Activated CD4-positive, alpha-beta T cell treated with anti-CD3 and anti-CD28 coated beads, Interleukin-2, amount 50 U/mL, for 24 hours (primary cell): ENCODE results near the gene GCK.
"Not testable (repeated sequence)": the region's sequence is repeated elsewhere in the genome, so short reads cannot be mapped to it uniquely, and the experiment has no call there.

Experiments
- DNase-seq, 2 donors: peaks; one replicate each; pipeline ENCODE4 v3.0.0-alpha.2; 2020; ENCODE audit warnings: low read depth in 1 of 2, low spot score in 1 of 2

GCK gene

DNA sequence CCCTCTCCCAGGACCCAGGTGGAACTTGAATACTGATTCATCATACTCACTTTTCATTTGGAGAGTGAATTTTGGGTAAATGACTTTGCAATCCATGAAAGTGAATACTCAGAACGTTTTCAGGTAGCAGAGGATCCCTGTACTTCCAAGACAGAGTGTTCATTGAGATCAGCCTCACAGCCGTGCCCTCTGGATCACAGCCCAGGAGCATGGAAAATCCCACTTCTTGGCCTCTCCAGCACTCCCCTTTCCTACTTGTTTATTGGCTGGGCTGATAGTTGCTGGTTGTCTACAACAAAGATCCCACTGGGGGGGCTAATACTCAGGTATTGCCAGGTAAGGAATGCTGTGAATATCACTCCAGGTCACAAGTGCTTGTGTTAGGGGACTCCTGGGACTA, 5.9 kb downstream of the GCK start:
- DNase-seq = no peak

DNA sequence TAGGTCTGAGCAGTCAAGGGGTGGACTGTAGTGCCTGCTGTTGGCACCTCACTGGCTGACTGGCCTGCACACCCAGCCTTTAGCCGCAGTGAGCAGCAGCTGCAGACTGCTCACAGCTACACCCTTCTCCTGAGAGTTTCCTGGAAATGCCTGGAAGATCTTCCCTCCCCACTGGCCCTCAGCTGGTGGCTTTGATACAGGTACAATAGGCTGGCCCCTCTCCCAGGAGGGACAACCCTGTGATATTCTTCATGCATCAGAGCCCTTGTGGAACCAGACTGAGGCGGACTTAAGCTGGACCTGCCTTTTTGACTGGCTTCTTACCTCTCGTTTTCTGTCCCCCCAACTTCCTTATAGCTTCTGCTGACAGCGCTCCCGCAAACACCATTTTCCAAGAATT, 6.4 kb downstream of the GCK start:
- DNase-seq = no peak

GRCh38 chr7:44180631-44181030, 8.6 kb downstream of the GCK start:
- DNase-seq = no peak

GRCh38 chr7:44177570-44178131, 11.6 kb downstream of the GCK start:
- DNase-seq = no peak

- no peak for DNase-seq
Measured at GRCh38 chr7:44176486-44176885, 12.8 kb downstream of the GCK start.

- DNase-seq = no peak
Measured at GRCh38 chr7:44175730-44176129, 13.5 kb downstream of the GCK start.

DNA sequence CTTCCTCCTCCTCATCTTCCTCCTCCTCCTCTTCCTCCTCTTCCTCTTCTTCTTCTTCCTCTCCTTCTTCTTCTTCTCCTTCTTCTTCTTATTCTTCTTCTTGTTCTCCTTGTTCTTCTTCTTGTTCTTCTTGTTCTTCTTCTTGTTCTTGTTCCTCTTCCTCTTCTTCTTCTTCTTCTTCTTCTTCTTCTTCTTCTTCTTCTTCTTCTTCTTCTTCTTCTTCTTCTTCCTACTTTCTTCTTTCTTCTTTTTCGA, 14.6 kb downstream of the GCK start:
- DNase-seq = not testable (repeated sequence)

GRCh38 chr7:44173911-44174693, 15.1 kb downstream of the GCK start:
- DNase-seq = no peak

- DNase-seq = no peak
Measured at GRCh38 chr7:44172803-44173424, 16.3 kb downstream of the GCK start.

- DNase-seq = no peak
Measured at GRCh38 chr7:44172352-44172751, 16.9 kb downstream of the GCK start.

- DNase-seq = not testable (repeated sequence)
Measured at GRCh38 chr7:44171901-44172300, 17.3 kb downstream of the GCK start.

DNA sequence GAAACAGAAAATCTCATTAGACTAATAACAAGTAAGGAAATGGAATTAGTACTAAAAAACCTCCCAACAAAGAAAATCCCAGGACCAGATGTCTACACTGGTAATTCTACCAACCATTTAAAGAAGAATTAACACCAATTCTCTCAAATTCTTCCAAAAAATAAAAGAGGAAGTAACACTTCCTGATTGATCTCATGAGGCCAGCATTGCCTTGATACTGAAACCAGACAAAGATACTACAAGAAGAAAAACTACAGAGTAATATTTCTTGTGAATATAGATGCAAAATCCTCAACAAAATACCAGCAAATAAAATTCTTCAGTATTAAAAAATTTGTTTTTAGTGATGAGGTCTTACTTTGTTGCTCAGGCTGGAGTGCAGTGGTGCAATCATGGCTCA, 21.3 kb downstream of the GCK start:
- DNase-seq = no peak

DNA sequence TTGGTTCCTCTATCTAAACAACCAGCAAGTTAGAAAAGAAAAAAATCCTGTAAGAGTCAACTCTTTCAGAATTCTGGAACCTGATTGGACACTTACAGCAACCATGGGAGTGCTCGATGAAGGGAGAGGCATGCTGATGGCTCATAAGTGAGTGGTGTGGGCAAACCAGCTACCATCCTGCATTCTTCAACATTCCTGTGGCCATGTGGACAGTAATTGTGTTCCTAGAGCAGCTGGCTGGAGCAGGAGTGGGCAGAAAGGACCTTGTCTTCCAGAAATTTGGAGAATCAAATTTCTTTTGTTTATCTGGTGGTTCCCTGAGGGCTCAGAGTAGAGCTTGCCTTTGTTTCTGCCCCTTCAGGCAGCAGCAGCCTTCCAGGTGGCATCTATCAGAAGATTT, 25.6 kb downstream of the GCK start:
- no peak for DNase-seq

GRCh38 chr7:44162785-44163395, 26.3 kb downstream of the GCK start:
- no peak for DNase-seq

DNA sequence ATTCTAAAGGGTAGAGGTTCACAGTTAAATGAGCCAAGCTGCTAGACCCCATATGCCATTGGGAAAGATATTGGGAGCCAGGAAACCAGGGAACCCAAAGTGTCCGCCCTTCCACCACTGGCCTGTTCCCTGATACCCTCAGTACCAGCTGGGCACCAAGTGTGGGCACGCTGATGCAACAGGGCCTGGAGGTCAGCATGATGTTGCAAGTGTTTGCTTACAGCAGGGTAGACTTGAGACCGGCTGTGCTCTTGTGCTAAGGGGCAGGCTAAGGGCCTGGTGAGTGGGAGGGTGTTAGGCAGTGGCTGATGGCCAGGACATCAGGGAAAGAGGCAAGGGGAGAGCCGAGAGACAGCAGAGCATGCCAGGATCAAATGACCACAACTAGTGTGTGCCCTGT, 27.1 kb downstream of the GCK start:
- no peak for DNase-seq

DNA sequence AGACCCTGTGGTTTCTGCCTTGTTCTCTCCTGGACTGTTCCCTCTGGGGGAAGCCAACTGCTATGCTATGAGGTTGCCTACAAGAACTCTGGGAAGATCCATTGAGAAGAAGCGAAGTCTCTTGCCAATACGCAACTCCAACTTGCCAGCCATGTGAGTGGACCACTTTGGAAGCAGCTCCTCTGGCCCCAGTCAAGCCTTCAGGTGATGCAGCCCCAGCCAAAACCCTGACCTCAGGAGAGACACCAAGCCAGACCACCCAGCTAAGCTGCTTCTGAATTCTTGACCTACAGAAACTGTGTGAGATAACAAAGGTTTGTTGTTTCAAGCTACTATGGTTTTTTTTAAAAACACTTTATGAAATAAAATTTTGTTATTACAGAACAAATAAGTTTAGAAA, 27.9 kb downstream of the GCK start:
- DNase-seq = no peak

GRCh38 chr7:44159824-44160630, 29.2 kb downstream of the GCK start:
- DNase-seq = no peak

GRCh38 chr7:44158873-44159631, 30.2 kb downstream of the GCK start:
- no peak for DNase-seq

- DNase-seq = no peak
Measured at GRCh38 chr7:44158096-44158872, 31.0 kb downstream of the GCK start.
